HL-60/S4 treated with retinoic acid at 250 ng/mL for 4 days and 3 days (cell line): ENCODE results near the gene TBPL1.
"Not testable (repeated sequence)": the region's sequence is repeated elsewhere in the genome, so short reads cannot be mapped to it uniquely, and the experiment has no call there.

Source experiments
- in situ Hi-C: fragments of 300-500 bp; cut with MboI; formaldehyde crosslinking; loops from 2 replicates; pipeline ENCODE4 v1.7.0; 2022; ENCODE audit warnings: low sequenced_read_pairs

Gene TBPL1

DNA sequence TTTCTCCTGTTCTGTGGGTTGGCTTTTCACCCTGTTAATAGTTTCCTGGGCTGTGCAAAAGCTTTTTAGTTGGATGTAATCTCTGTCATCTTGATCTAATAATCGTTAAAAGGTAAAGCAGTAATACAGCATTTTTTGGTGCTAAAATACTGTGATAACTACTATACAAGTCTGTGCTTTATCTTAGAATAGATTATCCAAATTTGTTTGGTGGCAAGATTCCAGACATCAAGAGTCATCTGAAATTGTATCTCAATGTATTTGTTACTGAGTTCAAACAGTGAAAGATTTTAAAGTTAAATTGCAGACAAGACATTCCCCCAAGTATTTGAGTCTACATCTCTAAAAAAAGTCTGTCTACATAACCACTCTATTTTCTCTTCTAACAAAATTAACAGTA is 18.8 kb downstream of the TBPL1 start:
- in situ Hi-C loops: no loop called here

DNA sequence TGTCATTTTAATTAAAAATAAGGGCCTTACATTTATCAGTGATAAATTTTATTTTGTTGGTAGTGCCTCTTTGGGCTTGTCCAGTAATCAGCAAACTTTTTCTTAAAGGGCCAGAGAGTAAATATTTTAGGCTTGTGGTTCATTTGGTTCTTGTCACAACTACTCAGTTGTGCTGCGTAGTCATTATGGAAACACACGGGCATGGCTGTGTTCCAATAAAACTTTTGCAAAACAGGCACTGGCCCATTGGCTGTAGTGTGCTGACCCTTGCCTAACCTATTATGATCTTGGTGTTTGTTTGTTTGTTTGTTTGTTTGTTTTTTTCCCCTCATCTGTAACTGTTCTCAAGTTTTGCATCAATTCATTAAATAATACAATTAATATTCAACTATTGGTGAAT is 19.4 kb downstream of the TBPL1 start:
- in situ Hi-C loops: no loop called here

DNA sequence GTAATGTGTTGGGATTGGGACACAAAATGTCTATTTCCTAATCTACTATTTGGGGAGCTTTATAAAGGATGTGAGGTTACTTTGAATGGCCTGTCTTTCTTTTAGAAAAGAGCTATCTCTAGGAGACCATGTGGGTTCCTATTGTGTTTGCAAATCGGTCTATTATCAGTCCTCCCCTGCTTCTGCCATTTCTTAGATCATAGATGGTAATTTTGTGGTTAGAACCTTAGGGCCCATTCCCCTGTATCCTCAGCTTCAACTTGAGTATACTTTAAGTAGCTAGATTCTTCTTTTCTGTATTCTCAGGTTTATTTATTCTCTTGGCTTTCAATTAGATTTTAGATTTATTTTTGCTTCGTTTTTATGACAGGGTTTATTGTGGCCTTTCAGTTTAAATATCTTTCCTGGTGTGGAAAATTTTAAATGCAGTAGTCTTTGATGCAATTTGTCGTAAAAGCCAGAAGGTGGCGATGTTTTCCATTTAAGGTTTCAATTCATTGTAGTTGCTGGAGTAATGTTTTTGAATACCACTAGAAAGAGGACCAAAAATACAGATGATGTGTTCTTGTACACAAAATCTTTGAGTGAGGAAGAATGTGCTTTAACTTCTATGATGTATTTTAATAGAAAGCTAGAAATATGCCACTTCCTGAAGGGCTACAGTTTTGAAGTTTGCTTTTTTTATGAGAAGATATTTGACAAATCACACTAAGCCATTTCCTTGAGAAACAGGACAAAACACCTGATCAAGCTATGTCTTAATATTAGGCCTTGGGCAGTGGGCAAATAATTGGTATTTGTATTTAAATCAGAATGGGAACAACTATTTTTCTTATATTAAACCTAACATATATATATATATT is 20.3 kb downstream of the TBPL1 start:
- in situ Hi-C loops: no loop called here

DNA sequence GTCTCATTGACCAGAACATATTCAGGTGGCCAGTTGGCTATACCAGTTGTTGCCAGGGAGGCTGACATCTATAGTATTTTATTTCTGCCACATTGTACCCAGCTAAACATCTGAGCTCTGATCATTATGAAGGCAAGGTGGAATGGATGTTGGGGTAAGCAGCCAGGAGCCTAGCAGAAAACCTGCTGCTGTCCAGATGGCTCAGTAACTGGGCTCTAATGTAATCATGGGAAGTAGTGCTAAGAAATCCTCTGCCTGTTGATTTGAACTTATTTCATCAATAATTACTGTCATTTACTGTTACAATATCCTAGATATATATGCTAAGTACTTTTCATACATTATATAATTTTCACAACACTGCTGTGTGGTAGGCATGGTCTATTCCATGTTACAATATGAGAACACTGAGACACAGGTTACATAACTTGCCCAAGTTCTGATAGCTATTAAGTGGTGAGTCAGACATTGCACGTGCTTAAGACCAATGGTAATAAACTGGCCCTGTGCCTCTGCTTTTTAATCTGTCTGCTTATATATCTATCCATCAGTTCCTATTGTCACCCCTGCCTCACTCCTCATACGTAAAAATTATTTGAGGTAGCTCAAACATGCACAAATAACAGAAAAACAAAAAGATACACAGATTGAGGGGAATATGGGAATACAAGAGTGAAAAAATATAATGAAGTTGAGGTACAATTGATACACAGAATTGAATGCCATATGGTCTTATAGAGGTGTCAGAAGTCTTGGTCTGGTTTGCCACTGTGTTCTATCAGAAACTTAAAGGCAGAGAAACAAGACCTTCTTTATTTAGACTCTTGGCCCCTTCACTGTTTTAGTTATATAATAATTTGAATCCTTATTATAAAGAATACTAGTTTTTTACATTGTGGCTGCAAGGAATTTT is 25.2 kb downstream of the TBPL1 start:
- in situ Hi-C loops: no loop called here

DNA sequence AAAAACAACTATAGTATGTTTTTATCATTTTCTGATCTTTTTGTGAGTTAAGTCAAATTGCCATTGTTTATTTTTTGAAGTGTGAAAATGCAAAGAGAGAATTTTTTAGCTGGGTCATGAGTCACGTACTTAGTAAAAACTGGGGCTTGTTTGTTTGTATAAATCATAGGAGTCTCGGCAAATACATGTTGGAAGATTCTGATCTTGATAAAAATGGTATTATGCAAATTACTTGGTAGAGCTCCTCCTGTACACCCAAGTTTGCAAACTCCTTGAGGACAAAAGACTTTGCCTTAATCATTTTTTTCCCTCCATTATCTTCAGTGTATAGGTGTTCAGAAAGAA is 25.8 kb downstream of the TBPL1 start:
- in situ Hi-C loops: no loop called here

DNA sequence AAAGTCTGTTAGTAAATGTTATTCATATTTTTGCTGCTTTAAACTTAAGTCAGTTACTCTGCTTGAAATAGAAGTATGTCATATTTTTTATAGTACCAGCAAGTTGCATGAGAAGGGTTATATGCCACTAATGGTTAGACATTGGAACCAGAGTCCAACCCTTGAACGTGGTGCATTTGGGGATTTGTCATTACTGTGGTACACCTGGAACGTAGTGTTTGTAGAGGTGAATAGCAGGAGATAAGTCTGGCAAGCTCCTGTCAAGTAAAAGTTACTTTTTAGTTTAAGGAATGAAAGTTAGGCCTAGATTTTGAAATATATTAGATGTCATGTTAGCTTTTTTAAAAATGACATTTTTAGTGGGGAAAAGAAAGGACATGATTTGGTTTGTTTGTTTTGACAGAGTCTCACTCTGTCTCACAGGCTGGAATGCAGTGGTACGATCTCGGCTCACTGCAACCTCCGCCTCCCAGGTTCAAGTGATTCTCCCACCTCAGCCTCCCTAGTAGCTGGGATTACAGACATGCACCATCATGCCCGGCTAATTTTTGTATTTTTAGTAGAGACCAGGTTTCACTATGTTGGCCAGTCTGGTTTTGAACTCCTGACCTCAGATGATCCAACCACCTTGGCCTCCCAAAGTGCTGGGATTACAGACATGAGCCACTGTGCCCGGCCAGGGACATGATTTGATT is 26.4 kb downstream of the TBPL1 start:
- in situ Hi-C loops: not testable (repeated sequence)

DNA sequence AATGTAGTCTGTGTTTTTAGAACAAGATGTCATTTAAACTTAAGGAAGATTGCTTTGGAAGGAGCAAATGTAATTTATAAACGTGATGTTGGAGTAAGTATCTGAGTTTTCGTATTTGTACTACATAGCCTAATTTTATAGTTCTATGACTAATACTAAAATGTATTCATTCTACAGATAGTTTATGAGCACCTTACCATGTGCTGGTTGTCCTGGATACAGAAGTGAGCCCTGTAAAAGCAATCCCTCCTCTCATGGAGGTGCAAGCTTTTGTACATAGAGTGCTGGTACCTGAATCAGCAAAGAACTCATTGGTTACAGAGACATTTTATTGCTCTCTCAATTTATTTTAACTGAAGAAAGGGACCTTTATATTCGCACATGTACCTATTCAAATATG is 27.1 kb downstream of the TBPL1 start:
- in situ Hi-C loops: no loop called here

DNA sequence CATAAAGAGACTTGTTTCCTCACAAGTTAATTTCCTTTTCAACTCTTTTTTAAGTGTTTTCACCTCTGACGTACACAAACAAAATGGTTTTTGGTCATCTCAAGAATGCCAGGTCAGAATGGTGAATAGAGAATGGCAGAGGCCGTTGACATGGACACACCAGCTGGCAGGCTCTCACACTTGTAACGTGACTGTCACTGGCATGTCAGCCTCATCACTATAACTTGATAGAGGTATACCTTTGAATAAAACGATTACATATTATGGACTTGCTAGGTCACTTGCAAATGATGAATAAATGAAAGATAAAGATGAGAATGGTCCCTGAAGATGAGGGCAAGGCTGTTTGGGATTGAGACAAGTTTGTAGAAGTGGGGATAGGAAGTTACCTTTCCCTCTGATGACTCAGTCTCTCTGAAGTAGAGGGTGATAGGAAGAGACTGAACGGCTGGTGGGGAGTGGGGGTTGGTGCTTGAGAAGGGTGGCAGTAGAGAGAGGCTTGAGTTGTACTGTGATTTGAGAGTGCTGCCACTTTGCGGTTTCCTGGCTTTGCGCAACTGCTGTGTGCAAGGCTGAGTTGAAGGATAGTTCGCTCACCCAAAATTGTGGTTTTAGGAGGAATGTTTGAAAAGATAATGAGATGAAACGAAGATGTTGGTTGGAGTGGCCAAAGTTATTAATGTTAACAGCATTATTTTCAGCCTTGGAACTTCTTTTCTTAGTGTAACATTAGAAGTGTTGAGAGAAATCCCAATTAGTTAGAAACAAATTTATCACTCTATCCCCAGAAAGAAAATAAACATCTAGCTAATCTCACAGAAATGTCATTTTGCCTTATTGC is 30.3 kb downstream of the TBPL1 start:
- in situ Hi-C loops: no loop called here

DNA sequence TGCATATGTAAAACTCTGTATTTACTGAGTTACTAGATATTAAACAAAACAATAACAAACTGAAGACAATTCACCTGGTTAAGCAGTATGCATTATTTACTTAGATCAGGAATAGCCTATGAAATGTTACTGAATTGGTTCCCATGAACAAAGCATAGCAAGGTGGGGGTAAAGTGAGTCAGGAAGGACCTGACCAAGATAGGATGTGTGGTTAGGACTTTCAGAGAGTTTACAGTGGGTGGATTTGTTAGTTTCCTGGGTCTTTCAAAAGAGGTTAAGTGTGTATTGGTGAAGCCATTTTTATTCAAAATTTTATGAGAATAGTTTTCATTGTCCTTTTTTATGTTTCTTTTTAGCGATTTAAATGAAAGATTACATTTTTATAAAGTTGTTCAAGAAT is 32.9 kb downstream of the TBPL1 start:
- in situ Hi-C loops: no loop called here

DNA sequence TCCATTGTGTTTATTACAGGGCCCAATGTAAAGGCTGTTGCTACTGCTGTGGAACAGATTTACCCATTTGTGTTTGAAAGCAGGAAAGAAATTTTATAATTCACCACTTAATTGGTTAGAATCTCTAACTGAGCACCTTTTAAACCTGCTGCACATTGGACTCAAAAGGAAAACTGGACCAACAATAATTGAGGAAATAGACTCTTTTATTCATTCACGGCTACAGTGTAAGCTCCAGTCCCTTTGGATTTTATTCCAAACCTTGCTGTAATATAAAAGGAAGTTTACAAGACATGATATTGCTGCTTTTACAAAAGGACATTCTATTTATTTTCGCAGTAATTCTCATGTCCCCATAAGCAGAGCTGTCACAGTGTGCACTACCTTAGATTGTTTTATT is 33.9 kb downstream of the TBPL1 start:
- in situ Hi-C loops: no loop called here

DNA sequence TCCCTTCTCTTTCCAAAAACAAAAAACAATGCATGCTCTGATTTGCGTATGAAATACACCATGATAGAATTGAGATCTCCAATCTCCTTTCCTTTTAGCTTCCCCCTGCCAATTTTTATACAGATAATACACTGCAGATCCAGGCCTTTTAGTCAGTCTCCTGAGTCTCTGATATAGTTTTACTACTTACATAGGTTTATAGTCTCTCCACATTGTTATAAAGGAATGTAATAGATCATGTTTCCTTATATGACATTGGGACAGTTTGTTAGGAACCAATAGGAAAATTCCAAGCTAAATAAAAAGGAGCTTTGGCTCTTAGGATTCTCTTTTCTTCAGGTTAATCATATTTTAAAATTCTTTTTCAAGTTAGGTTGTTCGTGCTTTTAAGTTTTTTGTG is 36.5 kb downstream of the TBPL1 start:
- in situ Hi-C loops: no loop called here

DNA sequence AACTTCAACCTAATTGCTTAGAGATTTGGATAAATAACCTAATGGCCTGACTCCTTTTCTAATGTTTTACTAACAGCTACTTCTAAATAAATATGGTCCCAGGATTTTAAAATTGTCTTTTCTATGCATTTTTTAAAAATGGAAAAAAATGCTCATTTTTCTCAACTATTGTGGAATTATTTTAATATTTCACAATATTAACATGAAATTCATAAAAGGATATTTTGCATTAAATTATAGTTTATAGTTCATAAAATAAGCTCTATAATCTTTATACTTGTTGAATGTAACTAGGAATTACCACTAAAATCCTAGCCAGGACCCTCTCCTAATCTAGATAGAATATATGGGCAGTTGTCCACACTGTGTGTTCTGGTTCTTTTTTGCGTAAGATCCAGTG is 37.3 kb downstream of the TBPL1 start:
- in situ Hi-C loops: no loop called here

DNA sequence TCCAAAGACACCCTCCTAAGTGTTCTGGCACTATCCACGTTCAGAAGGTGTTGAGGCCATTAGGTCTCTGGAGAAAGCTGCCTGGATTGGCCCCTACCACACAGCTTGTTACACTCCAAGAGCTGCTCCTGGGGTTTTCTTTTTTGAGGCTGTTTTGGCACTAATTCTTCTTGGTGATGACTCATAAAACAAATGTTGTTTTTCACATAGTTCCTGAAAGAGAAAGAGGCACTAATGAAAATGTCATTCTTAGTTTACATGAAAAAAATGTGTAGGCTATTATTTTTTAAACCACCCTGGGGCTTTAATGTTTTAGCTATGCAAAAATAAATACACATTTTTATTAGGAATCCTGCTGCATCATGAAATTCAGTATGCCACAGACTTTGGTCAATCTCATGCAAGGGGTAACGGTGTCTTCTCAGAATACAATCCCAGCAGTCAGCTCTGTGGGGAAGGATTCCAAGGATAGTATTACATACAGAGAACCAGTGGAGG is 38.1 kb downstream of the TBPL1 start:
- in situ Hi-C loops: no loop called here

DNA sequence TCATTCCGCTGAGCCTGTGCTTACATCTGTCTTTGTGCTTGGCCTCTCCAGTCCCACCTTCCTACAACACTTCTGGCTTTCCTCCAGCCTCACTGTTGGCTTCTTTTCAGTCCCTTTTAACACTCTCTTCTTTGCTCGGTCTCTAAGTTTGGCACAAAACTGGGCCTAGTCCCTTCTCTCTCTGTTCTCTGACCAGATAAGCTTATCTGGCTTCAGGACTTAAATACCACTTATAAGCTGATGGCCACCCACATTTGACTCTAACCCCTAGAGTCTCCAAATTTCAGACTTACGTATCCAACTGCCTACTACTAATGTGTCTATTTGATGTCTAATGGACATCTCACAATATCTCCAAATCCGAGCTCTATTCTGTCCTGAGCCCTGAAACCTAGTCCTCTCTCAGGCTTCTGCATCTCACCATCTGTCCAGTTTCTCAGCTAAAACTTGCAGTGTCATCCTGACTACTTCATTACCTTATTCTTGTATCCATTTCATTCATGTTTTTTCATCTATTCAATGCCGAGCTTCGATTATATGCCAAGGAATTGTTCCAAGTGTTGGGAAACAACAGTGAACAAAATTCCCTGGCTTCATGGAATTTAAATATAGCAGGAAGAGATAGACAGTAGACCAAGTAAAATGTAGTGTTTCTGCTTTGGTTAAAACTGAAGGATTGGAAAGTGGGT is 40.1 kb downstream of the TBPL1 start:
- in situ Hi-C loops: no loop called here

DNA sequence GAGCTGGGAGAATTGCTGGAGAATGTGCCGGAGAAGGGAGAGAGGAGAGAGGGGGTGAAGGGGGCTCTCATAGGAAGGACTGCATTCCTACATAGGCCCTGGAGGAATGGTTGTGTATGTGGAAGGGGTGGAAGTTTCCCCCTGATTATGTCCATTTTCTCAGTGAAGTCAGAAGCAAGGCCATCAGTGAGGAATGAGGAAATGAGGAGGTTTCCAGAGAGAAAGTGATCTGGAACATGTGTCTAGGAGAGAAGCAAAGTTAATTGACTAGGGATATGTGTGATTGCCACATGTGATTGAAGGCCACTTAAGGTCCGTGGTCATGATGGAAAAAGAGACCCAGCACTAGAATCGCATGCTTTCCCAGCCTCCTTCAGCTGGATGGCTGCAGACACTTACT is 42.3 kb downstream of the TBPL1 start:
- in situ Hi-C loops: no loop called here

DNA sequence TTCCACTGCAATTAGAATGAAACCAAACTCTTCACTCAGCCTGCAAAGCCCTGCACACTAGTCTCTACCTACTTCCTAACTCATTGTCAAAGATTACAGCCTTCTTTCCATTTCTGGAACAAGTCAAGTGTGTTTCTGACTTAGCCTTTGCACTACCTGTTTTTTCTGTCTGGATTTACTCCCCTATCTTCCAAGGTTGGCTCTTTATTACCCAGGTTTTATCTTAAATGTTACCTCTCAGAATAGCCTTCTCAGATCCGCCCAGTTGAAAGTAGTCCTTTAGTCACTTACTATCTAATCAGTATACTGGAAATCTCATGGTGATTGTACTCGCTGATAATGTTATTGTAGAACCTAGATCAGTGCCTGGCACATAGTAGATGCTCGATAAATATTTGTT is 42.7 kb downstream of the TBPL1 start:
- in situ Hi-C loops: no loop called here

DNA sequence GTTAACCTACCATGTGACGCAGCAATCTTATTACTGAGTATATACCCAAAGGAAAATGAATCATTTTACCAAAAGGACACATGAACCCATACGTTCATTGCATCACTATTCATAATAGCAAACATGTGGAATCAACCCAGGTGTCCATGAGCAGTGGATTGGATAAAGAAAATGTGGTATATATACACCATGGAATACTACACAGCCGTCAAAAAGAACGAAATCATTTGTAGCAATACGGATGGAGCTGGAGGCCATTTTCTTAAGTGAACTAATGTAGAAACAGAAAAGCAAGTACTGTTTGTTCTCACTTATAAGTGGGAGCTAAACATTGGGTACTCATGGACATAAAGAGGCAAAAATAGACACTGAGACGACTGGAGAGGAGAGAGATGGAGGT is 44.2 kb downstream of the TBPL1 start:
- in situ Hi-C loops: no loop called here

DNA sequence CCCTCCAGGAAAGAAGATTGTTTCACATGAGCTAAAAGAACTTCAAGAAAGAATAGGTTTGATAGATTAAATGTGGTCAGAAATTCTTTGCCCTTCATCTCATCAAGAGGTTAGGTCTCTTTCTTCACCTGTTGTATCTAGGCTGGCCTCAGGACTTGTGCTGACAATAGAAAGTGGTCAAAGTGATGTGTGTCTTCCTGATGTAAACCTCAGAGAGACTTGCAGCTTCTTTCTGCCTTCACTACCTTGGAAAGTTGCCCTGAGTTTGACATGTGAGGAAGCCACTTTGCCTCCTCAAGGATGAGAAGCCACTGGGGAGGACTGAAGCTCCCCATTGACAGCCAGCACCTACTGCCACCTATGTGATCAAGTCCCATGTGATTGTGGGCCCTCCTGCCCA is 46.3 kb downstream of the TBPL1 start:
- in situ Hi-C loops: no loop called here

DNA sequence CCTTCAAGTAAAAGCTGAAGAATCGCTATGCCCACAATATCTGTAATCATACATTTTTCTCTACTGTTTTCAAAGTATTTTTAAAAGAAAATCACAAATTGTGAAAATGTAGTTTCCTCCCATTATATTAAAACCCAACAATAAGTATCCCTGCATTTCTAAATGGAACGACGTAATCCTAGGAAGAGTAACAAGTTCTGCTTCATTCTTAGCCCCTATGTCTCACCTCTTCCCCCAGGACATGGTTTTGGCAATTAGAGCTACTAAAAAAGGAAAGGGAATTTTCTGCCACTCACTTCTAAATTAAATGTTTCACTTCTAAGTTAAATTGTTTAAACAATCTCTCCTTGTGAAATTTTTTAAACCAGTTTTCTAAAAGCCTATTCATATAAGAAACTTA is 47.4 kb downstream of the TBPL1 start:
- in situ Hi-C loops: no loop called here

DNA sequence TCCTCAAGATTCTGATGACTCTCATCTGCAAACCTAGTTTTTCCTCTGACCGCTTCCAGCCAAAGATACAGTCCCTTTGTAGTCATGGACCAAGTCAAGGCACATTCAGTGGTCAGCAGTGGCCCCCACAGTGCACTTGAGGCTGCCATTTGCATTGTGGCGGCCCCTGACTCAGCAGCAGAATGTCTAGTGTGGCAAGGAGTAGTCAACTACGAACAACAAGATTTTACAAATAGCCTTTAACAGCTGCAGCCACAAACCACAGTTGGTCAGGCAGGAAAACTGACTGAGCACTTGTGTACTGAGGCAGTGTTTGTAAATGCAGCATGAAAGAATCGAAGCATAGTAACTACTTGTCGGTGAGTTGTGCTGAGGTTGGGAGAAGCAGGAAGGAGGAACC is 49.8 kb downstream of the TBPL1 start:
- in situ Hi-C loops: no loop called here
